Measurements from ENCODE around the gene ATP8A2. TPM values are rescaled to one million over a fixed set of nuclear protein-coding genes. Genes with fewer than 3 reads are reported as not detected.
"Not testable (repeated sequence)": the region's sequence is repeated elsewhere in the genome, so short reads cannot be mapped to it uniquely, and the experiment has no call there.

Gene ATP8A2
- total RNA-seq: 47.3 TPM

- no peak for DNase-seq
These were observed at the start of gene ATP8A2 for GRCh38 chr13:25371875-25372283. ATP8A2 (plus strand) TSS chr13:25371974; CDS start chr13:25372213, 239 bp downstream.

GRCh38 chr13:25324100-25324499 is 47.7 kb upstream of the ATP8A2 start:
- DNase-seq: no peak

GRCh38 chr13:25329706-25330105 is 42.1 kb upstream of the ATP8A2 start:
- DNase-seq: no peak

- DNase-seq: no peak
These were observed 41.2 kb upstream of the ATP8A2 start for GRCh38 chr13:25330541-25330940.

GRCh38 chr13:25335856-25336255 is 35.9 kb upstream of the ATP8A2 start:
- no peak for DNase-seq

- DNase-seq: no peak
These were observed 26.2 kb upstream of the ATP8A2 start for GRCh38 chr13:25345576-25345975.

GRCh38 chr13:25347151-25347550 is 24.6 kb upstream of the ATP8A2 start:
- no peak for DNase-seq

- DNase-seq: no peak
These were observed 20.4 kb upstream of the ATP8A2 start for GRCh38 chr13:25351404-25351803.

- no peak for DNase-seq
These were observed 19.5 kb upstream of the ATP8A2 start for GRCh38 chr13:25352230-25352629.

GRCh38 chr13:25352806-25353205 is 19.0 kb upstream of the ATP8A2 start:
- no peak for DNase-seq

- DNase-seq: no peak
These were observed 18.4 kb upstream of the ATP8A2 start for GRCh38 chr13:25353344-25353743.

GRCh38 chr13:25354377-25354776 is 17.4 kb upstream of the ATP8A2 start:
- DNase-seq: no peak

- not testable (repeated sequence) for DNase-seq
These were observed 11.3 kb upstream of the ATP8A2 start for GRCh38 chr13:25360443-25360842.

- DNase-seq: no peak
These were observed 6.0 kb upstream of the ATP8A2 start for GRCh38 chr13:25365720-25366235.

- no peak for DNase-seq
These were observed 458 bp upstream of the ATP8A2 start for GRCh38 chr13:25371158-25371874.

- DNase-seq: peak; percentile 43
These were observed 709 bp downstream of the ATP8A2 start for GRCh38 chr13:25372284-25373081.

GRCh38 chr13:25375727-25376358 is 4.1 kb downstream of the ATP8A2 start:
- DNase-seq: peak; percentile 6

- no peak for DNase-seq
These were observed 5.6 kb downstream of the ATP8A2 start for GRCh38 chr13:25377244-25377962.

GRCh38 chr13:25378528-25378927 is 6.8 kb downstream of the ATP8A2 start:
- DNase-seq: peak; percentile 53

- no peak for DNase-seq
These were observed 7.2 kb downstream of the ATP8A2 start for GRCh38 chr13:25379011-25379410.

- no peak for DNase-seq
These were observed 8.3 kb downstream of the ATP8A2 start for GRCh38 chr13:25380082-25380481.

GRCh38 chr13:25380741-25381324 is 9.1 kb downstream of the ATP8A2 start:
- no peak for DNase-seq
